ENCODE measurements around the gene DAW1. TPM values are rescaled to one million over a fixed set of nuclear protein-coding genes. Genes with fewer than 3 reads are reported as not detected.

The DAW1 gene
- total and polyA plus RNA-seq, 2 of the 4 experiments (the other 2 are of a cell fraction), result 0.86 to 1.4 TPM

DNA sequence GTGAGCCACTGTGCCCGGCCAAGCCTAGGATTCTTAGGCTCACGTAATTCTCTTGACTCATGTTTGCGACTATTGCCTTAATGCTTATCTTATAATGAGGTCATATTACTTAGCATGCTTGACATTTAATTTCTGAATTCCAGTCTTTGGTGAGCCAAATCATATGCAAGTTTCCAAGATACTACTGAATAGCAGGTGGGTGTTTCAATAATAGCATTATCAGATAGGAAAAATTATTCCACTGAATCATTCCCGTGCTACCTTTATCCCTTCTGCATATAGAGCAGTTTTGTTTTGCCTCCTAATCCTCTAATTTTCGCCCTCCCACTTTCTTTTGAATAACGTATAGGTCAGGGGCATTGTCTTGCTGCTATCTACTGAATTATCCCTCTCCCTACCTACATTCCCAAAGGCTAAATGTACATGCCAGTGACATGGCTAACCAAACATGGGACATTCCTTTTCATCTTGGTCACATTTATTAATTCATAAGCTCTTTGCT lies 4.9 kb downstream of the DAW1 start:
- Histone ChIP-seq H3K9ac (ENCODE audit: low read depth, low read length) (no peak overlapping the region), H3K4me1 (ENCODE audit: control insufficient read depth, insufficient read depth, low read length) (peaks cover 5% of the 10 kb centered on the region; the same call in 1 of the 2 replicates), H4K20me1 (ENCODE audit: insufficient read depth, low read length) (no peaks in the 10 kb centered on the region), H3K14ac (replicated peaks; ENCODE audit: low read depth, low read length) (no peak overlapping the region; the same call in 1 of the 2 replicates), H2AK9ac (replicated peaks; ENCODE audit: low read depth, low read length, poor library complexity) (no peak overlapping the region), H2BK5ac (ENCODE audit: low read depth, low read length, poor library complexity, severe bottlenecking) (peak overlapping the region; percentile 8), H3K79me1 (ENCODE audit: low read depth in 1 of 2, low read length in 2 of 2) (no peaks in the 10 kb centered on the region), H3K27me3 (ENCODE audit: control insufficient read depth, insufficient read depth, low read length) (no peaks in the 10 kb centered on the region), H2BK15ac (ENCODE audit: low read depth, low read length) (peak overlapping the region; percentile 56; the same call in 1 of the 3 replicates), H3K23ac (ENCODE audit: low read depth, low read length) (no peak overlapping the region), H2BK20ac (ENCODE audit: low read depth, low read length) (peak overlapping the region; percentile 76; the same call in 1 of the 2 replicates), H3K36me3 (ENCODE audit: control insufficient read depth, insufficient read depth, low read length) (no peaks in the 10 kb centered on the region), H2BK120ac (ENCODE audit: low read depth, low read length) (no peak overlapping the region), H3K27ac (ENCODE audit: insufficient read depth, low read length) (no peak overlapping the region), H3K4me3 (ENCODE audit: insufficient read depth, low read depth, low read length) (no peak overlapping the region), H3K4me2 (ENCODE audit: low read depth, low read length) (peak overlapping the region; percentile 2; the same call in 1 of the 2 replicates), H4K91ac (ENCODE audit: insufficient read depth, low read depth, low read length) (no peak overlapping the region), H3K4ac (ENCODE audit: low read depth, low read length) (no peak overlapping the region), H3K9me1 (ENCODE audit: insufficient read depth, low read length) (peaks cover 2% of the 10 kb centered on the region), H3K56ac (ENCODE audit: extremely low read depth, insufficient read depth, low read length) (no peak overlapping the region), H3K18ac (ENCODE audit: low read depth, low read length) (no peak overlapping the region), H2AK5ac (ENCODE audit: low read depth, low read length) (no peak overlapping the region), H3K9me3 (ENCODE audit: control insufficient read depth, insufficient read depth, low read length) (no peaks in the 10 kb centered on the region), H4K8ac (ENCODE audit: low read depth in 2 of 2, low read length in 2 of 2) (no peak overlapping the region), H2AFZ (replicated peaks; ENCODE audit: low read length, poor library complexity) (no peak overlapping the region), H4K5ac (ENCODE audit: low read depth, low read length) (no peak overlapping the region)
- no TSS peak for BruUV-seq (replicated peaks)
- ChIA-PET CTCF (interaction anchor here (0.6 kb wide), 1 partner anchor 1905 kb away, joined by 3 read pairs; no protein-coding TSS in a partner anchor), POLR2A (ENCODE audit: unreplicated experiment) (no interaction called here)
- dilution Hi-C loops (cut with HindIII; ENCODE audit: low sequenced_read_pairs, unreplicated experiment), result no loop called here
- DNase-seq (peak; percentile 80), ATAC-seq (ENCODE audit: low read depth) (peak; percentile 48)
- in situ Hi-C loops (cut with MboI; ENCODE audit: low sequenced_read_pairs), result loop anchor here (10.0 to 25.0 kb wide), 2 partner anchors 472 to 786 kb away; no protein-coding TSS in a partner anchor
- TF ChIP-seq SMC3 (IDR thresholded peaks at IDR 0.05; ENCODE audit: low read depth, low read length), result no peak
- peak; percentile 52; the same call in 1 of the 2 replicates for TF ChIP-seq CEBPB (IDR thresholded peaks at IDR 0.05; ENCODE audit: low read depth, low read length)
- TF ChIP-seq, protein P1, sequence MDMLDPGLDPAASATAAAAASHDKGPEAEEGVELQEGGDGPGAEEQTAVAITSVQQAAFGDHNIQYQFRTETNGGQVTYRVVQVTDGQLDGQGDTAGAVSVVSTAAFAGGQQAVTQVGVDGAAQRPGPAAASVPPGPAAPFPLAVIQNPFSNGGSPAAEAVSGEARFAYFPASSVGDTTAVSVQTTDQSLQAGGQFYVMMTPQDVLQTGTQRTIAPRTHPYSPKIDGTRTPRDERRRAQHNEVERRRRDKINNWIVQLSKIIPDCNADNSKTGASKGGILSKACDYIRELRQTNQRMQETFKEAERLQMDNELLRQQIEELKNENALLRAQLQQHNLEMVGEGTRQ (IDR thresholded peaks at IDR 0.05; ENCODE audit: low read depth, low read length), result no peak
- no peak for TF ChIP-seq MAZ (IDR thresholded peaks at IDR 0.05; ENCODE audit: borderline replicate concordance, low read depth, low read length)
- no peak for TF ChIP-seq MAFK (IDR thresholded peaks at IDR 0.05; ENCODE audit: low read depth, low read length)
- no CpG with 5 or more reads among the region's 6 CpGs for WGBS, 2 experiments (ENCODE audit: extremely low coverage in 2 of 2, insufficient read length in 1 of 2)
- intact Hi-C loops (cut with micrococcal nuclease), result no loop called here

Data from IMR-90 (cell line).